ENCODE data around the gene SCOC. TPM values are rescaled to one million over a fixed set of nuclear protein-coding genes. Genes with fewer than 3 reads are reported as not detected.

Gene SCOC
- total RNA-seq, 1 donor from 2014 or later = 55.8 TPM

DNA sequence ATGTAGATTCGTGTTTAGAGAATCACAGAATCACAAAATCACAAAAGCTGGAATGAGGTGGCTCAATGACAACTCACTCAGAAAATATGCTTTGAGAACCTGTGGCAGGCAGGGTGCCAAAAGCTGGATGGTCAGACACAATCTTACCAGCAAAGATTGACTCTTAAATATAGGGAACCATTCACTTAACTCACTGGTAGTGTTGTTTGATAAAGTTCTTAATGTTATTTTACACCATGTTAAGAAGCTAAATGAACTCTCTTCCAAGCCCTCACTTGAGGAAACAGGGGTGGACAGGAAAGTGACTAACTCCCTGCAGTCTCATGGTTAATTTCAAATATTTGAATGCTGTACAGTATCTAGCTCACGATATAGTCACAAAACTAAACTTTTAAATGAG is 5.7 kb upstream of the SCOC start:
- peaks cover 5% of the 10 kb centered on the region for H3K4me1 Mint-ChIP-seq (ENCODE audit: low read depth, unreplicated experiment)
- no peak for DNase-seq
- no peaks in the 10 kb centered on the region for H3K9me3 Mint-ChIP-seq (ENCODE audit: unreplicated experiment)
- H3K27ac Mint-ChIP-seq (ENCODE audit: unreplicated experiment) = no peak overlapping the region
- TF ChIP-seq, protein P1, sequence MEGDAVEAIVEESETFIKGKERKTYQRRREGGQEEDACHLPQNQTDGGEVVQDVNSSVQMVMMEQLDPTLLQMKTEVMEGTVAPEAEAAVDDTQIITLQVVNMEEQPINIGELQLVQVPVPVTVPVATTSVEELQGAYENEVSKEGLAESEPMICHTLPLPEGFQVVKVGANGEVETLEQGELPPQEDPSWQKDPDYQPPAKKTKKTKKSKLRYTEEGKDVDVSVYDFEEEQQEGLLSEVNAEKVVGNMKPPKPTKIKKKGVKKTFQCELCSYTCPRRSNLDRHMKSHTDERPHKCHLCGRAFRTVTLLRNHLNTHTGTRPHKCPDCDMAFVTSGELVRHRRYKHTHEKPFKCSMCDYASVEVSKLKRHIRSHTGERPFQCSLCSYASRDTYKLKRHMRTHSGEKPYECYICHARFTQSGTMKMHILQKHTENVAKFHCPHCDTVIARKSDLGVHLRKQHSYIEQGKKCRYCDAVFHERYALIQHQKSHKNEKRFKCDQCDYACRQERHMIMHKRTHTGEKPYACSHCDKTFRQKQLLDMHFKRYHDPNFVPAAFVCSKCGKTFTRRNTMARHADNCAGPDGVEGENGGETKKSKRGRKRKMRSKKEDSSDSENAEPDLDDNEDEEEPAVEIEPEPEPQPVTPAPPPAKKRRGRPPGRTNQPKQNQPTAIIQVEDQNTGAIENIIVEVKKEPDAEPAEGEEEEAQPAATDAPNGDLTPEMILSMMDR (IDR thresholded peaks at IDR 0.05; ENCODE audit: partially characterized antibody, unreplicated experiment) = no peak
- H3K27me3 Mint-ChIP-seq (ENCODE audit: unreplicated experiment) = peaks cover 2% of the 10 kb centered on the region
- H3K4me3 Mint-ChIP-seq (ENCODE audit: unreplicated experiment) = no peak overlapping the region
- no peaks in the 10 kb centered on the region for H3K36me3 Mint-ChIP-seq (ENCODE audit: unreplicated experiment)

DNA sequence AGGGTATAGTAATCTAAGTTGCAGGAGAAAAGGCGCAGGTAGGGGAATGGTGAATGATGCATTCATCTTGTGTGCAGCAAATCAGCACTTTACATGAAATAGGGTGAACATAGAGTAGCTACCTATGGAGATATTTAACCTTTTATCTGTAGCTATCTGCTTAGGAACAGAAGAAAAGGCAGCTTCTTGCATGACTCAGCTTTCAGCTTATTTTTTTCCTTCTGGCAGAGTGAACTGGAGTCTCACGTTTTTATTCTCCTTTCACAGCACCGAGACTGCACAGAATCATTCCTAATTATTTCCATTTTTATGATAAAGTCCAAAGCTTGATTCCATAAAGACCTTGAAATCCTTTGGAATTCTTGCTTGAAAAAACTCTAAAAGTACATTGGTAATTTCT is 4.8 kb upstream of the SCOC start:
- TF ChIP-seq, protein P1 (IDR thresholded peaks at IDR 0.05; ENCODE audit: partially characterized antibody, unreplicated experiment) = no peak

DNA sequence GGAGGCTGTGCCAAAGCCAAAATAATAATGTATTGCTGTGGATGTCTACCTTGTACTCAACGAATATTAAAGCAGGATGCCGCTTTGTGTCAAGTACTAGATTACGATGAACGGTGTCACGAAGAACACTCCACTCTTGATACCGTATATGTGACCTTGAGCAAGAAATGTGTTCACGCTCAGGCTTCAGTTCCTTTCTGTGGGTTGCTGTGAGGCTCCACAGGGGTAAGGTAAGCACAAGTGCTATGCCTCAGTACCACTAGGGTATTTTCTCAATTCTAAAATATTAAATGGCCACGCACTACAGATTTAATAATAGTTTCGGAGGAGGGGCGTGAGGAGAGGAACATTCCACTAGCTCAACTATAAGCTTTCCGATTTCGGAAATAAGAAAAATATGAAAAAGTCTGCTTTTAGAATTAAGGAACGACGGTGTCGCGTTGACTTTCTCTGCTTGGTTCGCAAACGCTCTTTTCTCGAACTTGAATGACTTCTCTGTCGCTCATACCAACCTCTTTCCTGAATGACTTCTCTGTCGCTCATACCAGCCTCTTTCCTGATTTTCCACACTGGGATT is 607 bp upstream of the SCOC start:
- H3K9me3 Mint-ChIP-seq (ENCODE audit: unreplicated experiment) = peaks cover 4% of the 10 kb centered on the region
- peaks cover 8% of the 10 kb centered on the region for H3K4me1 Mint-ChIP-seq (ENCODE audit: low read depth, unreplicated experiment)
- no peaks in the 10 kb centered on the region for H3K27me3 Mint-ChIP-seq (ENCODE audit: unreplicated experiment)
- no peak overlapping the region for H3K27ac Mint-ChIP-seq (ENCODE audit: unreplicated experiment)
- TF ChIP-seq, protein P1 (IDR thresholded peaks at IDR 0.05; ENCODE audit: partially characterized antibody, unreplicated experiment) = no peak
- H3K4me3 Mint-ChIP-seq (ENCODE audit: unreplicated experiment) = no peak overlapping the region
- H3K36me3 Mint-ChIP-seq (ENCODE audit: unreplicated experiment) = no peaks in the 10 kb centered on the region
- no peak for DNase-seq

More for the DNA sequence above, 4.8 kb upstream of the SCOC start:
- H3K27ac Mint-ChIP-seq (ENCODE audit: unreplicated experiment) = no peak overlapping the region
- H3K4me1 Mint-ChIP-seq (ENCODE audit: low read depth, unreplicated experiment) = peaks cover 4% of the 10 kb centered on the region
- no peak for DNase-seq
- no peaks in the 10 kb centered on the region for H3K9me3 Mint-ChIP-seq (ENCODE audit: unreplicated experiment)
- H3K36me3 Mint-ChIP-seq (ENCODE audit: unreplicated experiment) = no peaks in the 10 kb centered on the region
- H3K27me3 Mint-ChIP-seq (ENCODE audit: unreplicated experiment) = peaks cover 2% of the 10 kb centered on the region
- no peak overlapping the region for H3K4me3 Mint-ChIP-seq (ENCODE audit: unreplicated experiment)

DNA sequence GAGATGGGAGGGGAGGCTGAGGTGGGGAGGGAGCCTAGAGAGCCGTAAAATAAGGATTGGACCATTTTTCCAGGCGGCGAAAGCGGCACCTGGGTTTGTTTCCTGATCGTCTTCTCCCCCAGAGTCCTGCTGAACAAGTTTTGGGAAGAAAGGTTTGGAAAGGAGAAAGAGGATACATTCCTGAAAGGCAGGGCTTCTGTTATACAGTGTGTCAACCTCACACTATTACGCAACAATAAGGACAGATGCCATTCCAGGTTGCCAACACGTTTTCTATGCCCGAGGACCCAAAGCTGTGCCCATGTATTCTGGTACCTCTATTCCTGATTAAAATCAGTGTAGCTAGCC is 658 bp downstream of the SCOC start:
- H3K27ac Mint-ChIP-seq (ENCODE audit: unreplicated experiment) = peak overlapping the region; percentile 92
- peaks cover 4% of the 10 kb centered on the region for H3K9me3 Mint-ChIP-seq (ENCODE audit: unreplicated experiment)
- H3K4me1 Mint-ChIP-seq (ENCODE audit: low read depth, unreplicated experiment) = peaks cover 8% of the 10 kb centered on the region
- H3K27me3 Mint-ChIP-seq (ENCODE audit: unreplicated experiment) = no peaks in the 10 kb centered on the region
- no peaks in the 10 kb centered on the region for H3K36me3 Mint-ChIP-seq (ENCODE audit: unreplicated experiment)
- no peak for DNase-seq
- peak overlapping the region; percentile 96 for H3K4me3 Mint-ChIP-seq (ENCODE audit: unreplicated experiment)
- TF ChIP-seq, protein P1 (IDR thresholded peaks at IDR 0.05; ENCODE audit: partially characterized antibody, unreplicated experiment) = no peak

DNA sequence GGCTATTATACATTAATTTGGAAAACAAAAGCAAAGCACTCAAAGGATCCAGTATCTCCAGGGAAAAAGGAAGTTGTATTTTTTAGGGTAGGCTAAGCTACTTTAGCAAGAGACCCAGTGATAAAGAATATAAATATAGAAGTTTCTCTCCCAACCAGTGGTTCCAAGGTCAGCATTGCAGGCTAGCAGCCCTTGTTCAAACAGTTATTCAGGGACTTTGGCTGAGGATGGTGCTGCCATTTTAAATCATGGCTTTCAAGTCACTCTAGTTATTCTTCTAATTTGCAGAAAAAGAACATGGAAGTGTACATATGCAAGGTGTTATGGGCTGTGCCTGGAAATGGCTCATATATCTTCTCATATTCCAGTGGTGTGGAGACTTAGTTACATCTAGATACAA is 9.3 kb downstream of the SCOC start:
- no peaks in the 10 kb centered on the region for H3K9me3 Mint-ChIP-seq (ENCODE audit: unreplicated experiment)

More for the DNA sequence above, 9.3 kb downstream of the SCOC start:
- DNase-seq = no peak
- Mint-ChIP-seq H3K4me1 (ENCODE audit: low read depth, unreplicated experiment) (no peaks in the 10 kb centered on the region), H3K4me3 (ENCODE audit: unreplicated experiment) (no peak overlapping the region), H3K27ac (ENCODE audit: unreplicated experiment) (no peak overlapping the region), H3K27me3 (ENCODE audit: unreplicated experiment) (no peaks in the 10 kb centered on the region), H3K36me3 (ENCODE audit: unreplicated experiment) (no peaks in the 10 kb centered on the region)
- TF ChIP-seq, protein P1 (IDR thresholded peaks at IDR 0.05; ENCODE audit: partially characterized antibody, unreplicated experiment) = no peak
